GM12874 (cell line): ENCODE measurements around the gene WDR5B.

ENCODE experiments used
- TF ChIP-seq, protein P1 (sequence below): IDR thresholded peaks from 2 replicates; pipeline ENCODE4 v1.5.1; 2011; ENCODE audit warnings: low read depth, mild to moderate bottlenecking, control low read depth, low read length, moderate library complexity; ENCODE audit not compliant: insufficient read depth

WDR5B gene

DNA sequence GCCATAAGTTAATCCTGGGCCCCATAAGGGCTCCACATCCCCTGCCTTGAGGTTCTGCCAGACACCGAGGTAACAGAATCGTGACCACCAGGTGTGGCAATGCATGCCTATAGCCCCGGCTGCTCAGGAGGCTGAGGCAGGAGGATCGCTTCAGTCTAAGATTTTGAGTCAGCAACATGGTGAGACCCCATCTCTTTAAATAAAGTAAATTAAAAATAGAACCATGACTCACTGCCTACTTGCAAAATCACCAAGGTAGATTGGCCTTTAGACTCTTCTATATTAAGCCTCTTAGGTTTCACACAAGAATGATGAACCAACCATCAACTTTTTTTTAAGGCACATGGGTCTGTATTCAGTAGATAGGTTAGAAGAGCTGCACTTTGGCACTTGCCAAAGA lies 9.7 kb downstream of the WDR5B start:
- TF ChIP-seq, protein P1, sequence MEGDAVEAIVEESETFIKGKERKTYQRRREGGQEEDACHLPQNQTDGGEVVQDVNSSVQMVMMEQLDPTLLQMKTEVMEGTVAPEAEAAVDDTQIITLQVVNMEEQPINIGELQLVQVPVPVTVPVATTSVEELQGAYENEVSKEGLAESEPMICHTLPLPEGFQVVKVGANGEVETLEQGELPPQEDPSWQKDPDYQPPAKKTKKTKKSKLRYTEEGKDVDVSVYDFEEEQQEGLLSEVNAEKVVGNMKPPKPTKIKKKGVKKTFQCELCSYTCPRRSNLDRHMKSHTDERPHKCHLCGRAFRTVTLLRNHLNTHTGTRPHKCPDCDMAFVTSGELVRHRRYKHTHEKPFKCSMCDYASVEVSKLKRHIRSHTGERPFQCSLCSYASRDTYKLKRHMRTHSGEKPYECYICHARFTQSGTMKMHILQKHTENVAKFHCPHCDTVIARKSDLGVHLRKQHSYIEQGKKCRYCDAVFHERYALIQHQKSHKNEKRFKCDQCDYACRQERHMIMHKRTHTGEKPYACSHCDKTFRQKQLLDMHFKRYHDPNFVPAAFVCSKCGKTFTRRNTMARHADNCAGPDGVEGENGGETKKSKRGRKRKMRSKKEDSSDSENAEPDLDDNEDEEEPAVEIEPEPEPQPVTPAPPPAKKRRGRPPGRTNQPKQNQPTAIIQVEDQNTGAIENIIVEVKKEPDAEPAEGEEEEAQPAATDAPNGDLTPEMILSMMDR = no peak

DNA sequence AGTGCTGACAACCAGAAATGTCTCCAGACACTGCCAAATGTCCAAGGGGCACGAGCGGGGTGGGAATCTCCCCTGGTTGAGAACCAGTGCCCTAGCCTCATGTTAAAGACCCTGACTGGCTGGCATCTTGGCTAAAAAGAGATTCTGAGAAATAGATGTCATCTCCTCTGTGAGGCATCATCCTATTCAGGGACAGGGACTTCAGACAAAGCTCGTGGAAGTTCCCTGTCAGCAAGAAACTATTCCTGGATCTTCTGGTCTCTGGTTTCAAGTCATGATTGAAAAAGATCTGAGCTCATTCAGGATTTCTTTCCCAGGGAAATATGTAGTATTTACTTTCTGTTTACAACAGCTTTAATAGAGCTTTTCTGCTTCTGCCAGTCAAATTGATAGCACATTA lies 10.8 kb downstream of the WDR5B start:
- TF ChIP-seq, protein P1 = no peak

DNA sequence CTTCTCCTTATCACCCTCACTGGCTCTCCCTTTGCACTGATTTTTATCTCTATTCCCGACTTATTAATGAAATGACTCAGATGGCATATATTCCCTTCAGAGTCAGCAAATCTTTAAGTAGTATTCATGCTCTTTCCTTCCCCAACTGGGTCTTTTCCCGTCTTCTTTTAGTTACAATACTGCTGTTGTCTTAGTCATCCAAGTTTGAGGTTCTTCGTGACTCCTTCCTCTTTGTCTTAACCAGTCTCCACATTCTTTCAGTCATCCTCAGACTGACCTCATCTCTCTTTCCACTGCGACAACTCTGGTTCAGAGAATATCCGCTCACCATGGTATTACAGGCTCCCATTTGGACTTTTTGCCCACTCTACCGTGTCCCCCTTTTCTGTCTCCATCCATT lies 12.4 kb downstream of the WDR5B start:
- TF ChIP-seq, protein P1 = no peak

DNA sequence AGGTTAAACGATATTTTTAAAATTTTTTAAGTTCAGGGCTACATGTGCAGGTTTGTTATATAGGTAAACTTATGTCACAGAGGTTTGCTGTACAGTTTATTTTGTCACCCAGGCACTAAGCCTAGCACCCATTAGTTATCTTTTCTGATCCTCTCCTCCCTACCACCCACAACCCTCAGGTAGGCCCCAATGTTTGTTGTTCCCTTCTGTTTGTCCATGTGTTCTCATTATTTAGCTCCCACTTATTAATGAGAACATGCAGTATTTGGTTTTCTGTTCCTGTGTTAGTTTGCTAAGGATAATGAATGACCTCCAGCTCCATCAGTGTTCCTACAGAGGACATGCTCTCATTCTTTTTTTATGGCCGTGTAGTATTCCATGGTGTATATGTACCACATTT lies 16.9 kb downstream of the WDR5B start:
- TF ChIP-seq, protein P1 = no peak

DNA sequence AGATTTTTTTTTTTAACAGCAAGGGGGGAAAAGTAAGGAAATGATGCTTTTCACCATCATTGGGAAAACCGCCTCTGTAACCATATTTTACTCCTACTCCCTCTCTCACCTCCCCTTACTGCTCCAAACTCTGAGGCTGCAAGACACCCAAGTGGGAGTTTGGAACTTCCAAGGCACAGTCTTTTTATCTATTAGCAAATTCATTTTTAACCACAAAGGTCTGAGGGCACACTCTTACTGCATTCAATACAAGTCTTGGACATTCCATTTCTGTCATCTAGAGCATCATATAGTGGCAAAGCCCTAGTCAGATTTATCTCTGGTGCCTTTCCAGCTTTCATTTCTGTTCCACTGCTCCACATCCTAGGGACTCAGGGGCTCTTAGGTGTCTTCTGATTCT lies 18.7 kb downstream of the WDR5B start:
- TF ChIP-seq, protein P1 = no peak

DNA sequence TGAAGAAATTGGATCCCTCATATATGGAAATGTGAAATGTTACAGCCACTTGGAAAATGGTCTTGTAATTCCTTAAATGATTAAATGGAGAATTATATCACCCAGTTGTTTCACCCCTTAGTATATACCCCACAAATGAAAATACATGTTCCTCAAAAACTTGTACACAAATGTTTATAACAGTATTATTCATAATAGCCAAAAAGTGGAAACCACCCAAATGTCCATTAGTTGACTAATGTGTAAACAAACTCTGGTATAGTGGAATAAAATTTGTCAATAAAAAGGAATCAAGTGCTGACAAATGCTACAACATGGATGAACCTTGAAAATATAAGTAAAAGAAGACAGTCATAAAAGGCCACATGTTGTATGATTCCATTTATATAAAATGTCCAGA lies 19.4 kb downstream of the WDR5B start:
- TF ChIP-seq, protein P1 = no peak

DNA sequence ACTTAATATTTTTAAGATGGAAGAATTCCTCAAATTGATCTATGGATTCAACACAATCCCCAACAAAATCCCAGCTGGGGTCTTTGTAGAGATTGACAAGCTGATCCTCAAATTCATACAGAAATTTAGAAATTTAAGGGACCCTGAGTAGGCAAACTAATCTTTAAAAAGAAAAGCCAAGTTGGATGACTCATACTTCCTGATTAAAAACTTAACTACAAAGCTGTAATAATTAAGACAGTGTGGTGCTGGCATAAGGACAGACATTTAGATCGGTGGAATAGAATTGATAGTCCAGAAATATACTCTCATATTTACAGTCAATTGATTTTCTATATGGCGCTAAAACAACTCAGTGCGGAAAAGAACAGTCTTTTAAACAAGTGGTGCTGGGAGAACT lies 20.3 kb downstream of the WDR5B start:
- TF ChIP-seq, protein P1 = no peak

DNA sequence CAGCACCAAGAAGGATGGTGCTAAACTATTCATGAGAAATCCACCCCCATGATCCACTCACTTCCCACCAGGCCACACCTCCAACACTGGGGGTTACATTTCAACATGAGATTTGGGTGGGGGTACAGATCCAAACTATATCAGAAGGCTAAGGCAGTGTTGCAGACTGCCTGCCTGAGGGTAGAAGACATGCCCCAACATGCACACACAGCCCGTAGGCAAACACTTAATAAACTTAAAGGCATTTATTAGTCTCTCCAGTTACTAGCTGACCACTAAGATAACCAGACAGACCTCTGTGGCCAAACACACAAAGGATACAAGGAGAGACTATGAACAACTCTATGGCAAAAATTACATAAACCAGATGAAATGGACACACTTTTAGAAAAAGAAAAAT lies 21.7 kb downstream of the WDR5B start:
- TF ChIP-seq, protein P1 = no peak
